ENCODE results near the gene PLEKHG5.
"Not testable (repeated sequence)": the region's sequence is repeated elsewhere in the genome, so short reads cannot be mapped to it uniquely, and the experiment has no call there.

PLEKHG5 gene

DNA sequence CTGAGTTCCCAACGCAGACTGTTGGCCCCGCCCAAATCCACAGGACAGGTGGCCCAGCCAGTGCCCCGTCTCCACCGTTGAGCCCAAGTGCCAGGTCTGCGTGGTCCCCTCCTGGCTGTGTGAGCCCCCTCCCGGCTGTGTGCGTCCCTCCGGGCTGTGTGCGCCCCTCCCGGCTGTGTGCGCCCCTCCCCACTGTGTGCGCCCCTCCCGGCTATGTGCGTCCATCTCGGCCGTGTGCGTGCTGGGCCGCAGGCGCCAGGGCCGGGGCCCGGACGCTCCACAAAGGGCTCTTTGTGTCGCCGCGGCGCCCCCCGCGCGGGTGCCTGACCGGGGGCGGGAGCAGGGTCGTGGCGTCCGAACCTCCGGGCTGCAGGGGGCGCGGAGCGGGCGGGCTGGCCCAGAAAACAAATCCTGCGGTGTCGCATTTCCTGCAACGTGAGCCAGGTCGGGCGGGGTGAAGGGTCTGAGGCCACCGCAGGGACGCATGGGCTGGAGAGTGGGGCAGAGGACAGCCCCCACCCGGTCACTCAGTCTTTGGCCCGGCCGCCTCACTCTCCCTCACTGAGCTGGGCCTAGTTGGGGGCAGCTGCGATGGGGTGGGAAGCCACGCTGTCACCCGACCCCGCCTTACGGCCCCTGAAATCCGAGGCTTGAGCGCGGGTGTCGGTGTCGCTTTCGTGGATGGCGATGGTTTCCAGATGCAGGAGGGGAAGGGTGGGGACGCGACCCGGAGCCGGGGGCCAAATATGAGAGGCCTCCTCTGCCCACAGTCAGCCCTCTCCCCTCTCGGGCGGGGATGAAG, 44.2 kb downstream of the PLEKHG5 start:
- DNase-seq (ENCODE audit: low read depth in 1 of 2, low spot score in 1 of 2): no peak

GRCh38 chr1:6446665-6447015, 44.8 kb downstream of the PLEKHG5 start:
- DNase-seq (ENCODE audit: low read depth in 1 of 2, low spot score in 1 of 2): no peak

- not testable (repeated sequence) for DNase-seq (ENCODE audit: low read depth in 1 of 2, low spot score in 1 of 2)
Observed at GRCh38 chr1:6445929-6446328, 45.5 kb downstream of the PLEKHG5 start.

- DNase-seq (ENCODE audit: low read depth in 1 of 2, low spot score in 1 of 2): no peak
Observed at GRCh38 chr1:6445062-6445763, 46.3 kb downstream of the PLEKHG5 start.

DNA sequence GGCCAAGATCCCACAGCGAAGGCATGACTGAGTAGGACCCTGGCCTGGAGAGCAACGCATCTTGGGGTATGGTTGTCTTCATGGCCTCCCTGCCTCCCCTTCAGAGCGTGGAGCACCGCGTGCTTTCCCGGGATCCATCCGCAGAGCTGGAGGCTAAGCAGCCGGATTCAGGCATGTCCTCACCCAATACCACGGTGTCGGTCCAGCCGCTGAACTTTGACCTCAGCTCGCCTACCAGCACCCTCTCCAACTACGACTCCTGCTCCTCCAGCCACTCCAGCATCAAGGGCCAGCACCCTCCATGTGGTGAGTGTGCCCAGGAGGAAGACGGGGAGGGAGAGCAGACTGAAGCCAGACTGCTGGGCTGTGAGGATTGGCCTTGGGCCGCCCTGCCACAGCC, 47.1 kb downstream of the PLEKHG5 start:
- no peak for DNase-seq (ENCODE audit: low read depth in 1 of 2, low spot score in 1 of 2)

DNA sequence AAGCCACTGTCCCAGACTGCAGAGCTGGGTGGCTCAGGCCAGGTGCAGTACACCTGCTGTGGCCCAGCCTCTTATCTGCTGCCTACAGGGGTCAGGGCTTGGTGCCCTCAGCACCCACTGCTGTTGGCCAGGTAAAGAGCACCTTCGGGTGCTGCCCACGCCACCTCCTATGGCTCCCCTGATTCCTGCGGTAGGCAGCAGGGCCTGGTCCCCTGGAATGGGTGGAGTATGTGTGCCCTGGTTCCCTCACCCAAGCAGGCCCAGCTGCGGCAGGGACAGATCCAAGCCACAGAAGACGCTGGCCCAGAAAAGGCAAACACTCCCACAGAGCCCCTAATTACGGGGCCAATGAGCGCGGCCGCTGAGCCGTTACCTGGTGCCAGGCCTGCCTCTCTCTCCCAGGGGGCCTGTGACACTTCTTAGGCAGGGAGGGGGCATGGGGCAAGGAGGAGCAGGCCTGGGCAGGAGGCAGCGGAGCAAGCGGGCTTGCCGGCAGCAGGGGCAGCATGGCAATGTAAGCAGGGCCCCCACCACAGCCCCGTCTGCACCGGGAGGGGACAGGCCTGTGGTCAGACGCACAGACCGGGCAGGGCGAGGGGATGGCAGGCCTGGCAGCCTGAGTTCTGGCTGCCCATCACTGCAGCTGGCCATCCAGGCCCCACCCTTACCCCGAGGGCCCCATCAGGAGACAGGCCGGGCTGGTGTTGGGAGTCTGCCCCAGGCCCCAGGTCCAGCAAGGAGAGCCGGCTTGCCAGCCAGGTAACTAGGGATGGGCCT, 47.9 kb downstream of the PLEKHG5 start:
- no peak for DNase-seq (ENCODE audit: low read depth in 1 of 2, low spot score in 1 of 2)

DNA sequence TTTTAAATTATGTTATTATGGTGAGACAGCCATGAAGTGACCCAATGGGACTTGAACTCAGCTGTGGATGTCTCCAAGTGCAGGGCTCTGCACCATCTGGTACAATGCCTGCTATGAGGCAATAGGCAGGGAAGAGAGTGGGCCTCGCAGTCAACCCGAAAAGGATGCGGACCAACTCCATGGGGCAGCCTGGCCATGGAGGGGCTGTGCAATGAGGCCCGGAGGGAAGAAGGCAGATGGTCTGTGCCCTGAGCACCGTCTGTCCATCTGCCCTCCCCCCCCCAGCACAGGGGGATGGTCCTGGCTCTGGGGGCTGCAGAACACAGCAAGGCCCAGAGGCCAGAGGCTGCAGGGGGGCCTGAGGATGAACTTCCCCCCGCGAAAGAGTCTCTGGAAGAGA, 49.9 kb downstream of the PLEKHG5 start:
- no peak for DNase-seq (ENCODE audit: low read depth in 1 of 2, low spot score in 1 of 2)

- peak; percentile 51 to 65 for DNase-seq (ENCODE audit: low read depth in 1 of 2, low spot score in 1 of 2)
Observed at GRCh38 chr1:6440198-6441126, 51.0 kb downstream of the PLEKHG5 start.

DNA sequence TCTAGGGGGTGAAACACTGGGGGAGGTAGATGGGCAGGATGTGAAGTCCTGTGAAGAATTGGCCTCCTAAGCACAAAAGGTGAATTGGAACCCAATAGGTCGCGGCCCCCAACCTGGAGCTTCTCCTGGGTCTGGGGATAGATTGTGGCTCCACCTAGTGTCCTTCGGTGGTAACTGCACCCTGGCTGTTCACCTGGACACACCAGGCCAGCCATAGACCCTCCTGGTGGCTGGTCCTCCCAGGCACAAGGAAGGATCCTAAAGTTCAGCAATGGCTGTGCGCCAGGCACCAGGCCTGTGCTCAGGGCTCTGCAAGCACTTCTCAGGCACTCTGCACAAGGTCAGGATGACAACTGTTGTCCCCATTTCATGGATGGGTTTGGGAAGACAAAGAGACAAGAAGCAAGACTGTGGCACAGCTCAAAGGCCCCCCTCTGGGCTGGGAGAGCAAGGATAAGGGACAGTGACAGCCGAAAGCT, 53.4 kb downstream of the PLEKHG5 start:
- peak; percentile 53 to 59 for DNase-seq (ENCODE audit: low read depth in 1 of 2, low spot score in 1 of 2)

DNA sequence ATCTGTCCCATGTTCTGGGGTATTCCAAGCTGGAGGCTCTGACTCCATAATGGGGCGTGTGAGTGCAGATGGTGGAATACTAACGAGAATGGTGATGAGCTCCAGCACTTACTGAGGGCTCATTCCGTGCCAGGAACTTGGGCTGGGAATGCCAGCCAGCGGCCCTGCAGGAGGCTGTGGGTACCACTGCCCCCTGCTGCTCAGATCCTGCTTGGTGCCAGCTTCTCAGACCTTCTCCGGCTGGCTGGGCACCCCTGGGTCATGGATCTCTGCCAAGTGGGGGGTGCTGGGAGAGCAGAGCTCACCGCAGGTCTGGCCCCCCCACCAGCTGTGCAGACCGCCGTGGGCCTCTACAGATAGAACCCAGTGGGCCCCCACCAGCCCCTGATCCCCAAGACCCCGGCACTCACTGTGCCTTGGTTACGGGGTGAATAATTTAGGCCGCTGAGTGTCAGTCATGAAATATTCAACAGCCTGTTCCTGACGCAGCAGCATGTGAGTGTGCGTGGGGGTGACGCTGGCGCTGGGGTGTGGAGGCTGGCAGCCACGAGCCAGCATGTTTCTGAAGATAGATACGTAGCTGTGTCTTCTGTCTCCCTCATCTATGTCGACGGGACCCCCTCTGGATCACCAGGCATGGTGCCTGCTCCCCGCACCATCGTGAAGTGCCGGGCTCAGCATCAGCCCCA, 54.3 kb downstream of the PLEKHG5 start:
- DNase-seq (ENCODE audit: low read depth in 1 of 2, low spot score in 1 of 2): not testable (repeated sequence)

DNA sequence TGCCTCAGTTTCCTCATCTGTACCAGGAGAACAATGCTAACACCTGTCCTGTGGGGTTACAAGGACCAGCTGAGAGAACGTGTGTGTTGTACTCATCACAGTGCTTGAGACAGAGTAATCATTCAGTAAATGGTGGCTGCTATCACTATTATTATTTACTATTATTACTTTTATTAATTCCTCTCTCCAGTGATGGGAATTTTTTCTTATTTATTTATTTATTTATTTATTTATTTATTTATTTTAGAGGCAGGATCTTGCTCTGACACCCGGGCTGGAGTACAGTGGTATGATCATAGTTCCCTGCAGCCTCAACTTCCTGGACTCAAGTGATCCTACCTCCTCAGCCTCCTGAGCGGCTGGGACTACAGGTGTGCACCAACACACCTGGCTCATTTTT, 55.2 kb downstream of the PLEKHG5 start:
- not testable (repeated sequence) for DNase-seq (ENCODE audit: low read depth in 1 of 2, low spot score in 1 of 2)

GRCh38 chr1:6435547-6435946, 55.9 kb downstream of the PLEKHG5 start:
- no peak for DNase-seq (ENCODE audit: low read depth in 1 of 2, low spot score in 1 of 2)

DNA sequence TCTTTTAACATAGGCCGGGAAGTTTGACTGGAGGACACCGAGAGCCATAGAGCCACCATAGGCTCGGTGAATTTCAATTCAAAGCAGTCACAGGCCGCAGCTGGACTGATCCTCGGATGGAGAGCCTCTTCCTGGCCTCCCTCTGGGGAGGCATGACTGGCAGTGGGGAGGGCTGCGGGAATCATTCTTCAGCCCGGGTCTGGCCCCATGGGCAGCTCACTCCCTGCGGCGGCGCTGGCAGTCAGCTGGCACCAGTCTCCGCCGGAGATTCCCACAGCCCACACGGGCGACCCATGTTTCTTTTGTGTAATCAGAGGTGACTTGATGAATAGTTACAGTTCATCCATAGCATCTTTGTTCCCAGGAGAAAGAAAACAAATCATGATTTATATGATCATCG, 56.3 kb downstream of the PLEKHG5 start:
- no peak for DNase-seq (ENCODE audit: low read depth in 1 of 2, low spot score in 1 of 2)

GRCh38 chr1:6434186-6434585, 57.3 kb downstream of the PLEKHG5 start:
- no peak for DNase-seq (ENCODE audit: low read depth in 1 of 2, low spot score in 1 of 2)

- not testable (repeated sequence) for DNase-seq (ENCODE audit: low read depth in 1 of 2, low spot score in 1 of 2)
Observed at GRCh38 chr1:6431645-6432579, 59.6 kb downstream of the PLEKHG5 start.

DNA sequence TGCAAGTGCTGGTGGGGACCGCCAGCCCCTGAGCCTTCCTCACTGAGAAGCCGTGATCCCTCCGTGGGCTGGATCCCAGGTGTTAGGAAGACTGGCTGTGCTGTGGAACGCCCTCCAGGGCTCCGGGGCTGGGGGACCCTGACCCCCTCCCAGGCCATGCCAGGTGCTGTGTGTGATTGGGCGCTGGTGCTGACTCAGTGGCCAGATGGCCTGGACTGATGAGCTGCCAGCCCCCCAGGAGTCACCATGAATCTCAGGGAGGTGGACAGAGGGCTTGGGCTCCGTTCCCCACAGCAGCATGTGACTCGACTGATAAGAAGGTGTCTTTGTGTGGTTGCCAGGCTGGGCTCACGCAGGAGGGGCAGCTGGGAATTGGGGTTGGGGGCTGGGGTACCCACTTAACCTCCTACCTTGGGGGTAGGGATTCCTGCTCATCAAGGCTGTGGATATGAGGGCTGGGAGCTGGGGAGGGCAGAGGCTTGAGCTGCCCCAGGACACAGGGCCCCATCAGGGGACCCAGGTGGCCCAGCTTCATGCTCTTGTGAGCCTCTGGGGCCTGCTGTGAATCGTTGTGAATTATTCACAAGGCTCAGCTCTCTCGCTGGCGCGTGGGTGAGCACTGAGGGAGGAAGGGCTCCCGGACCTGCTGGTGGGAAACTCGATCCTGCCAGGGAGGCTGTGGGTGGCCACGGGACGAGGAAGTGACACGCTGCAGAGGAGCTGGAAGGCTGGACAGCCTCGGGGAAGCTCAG, 61.6 kb downstream of the PLEKHG5 start:
- not testable (repeated sequence) for DNase-seq (ENCODE audit: low read depth in 1 of 2, low spot score in 1 of 2)

DNA sequence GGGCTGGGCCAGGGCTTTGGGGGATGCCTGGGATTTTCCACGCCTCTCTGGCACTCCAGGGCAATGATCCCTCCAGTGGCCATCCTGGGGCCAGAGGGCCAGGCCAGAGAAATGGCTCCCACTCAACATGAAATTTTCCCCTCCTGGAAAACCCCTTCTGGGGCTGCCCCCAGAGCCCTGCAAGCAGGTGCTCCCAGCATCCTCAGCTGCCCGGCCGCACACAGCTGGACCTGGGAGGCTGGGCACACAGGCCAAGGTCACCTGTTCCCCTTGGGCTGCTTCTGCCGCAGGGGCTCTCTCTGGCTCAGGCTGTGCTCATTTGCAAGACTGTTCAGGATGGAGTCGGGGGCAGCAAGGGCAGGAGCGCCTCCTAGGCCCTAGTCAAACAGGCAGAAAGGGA, 63.0 kb downstream of the PLEKHG5 start:
- DNase-seq (ENCODE audit: low read depth in 1 of 2, low spot score in 1 of 2): not testable (repeated sequence)

All from activated T-helper 1 cell treated with anti-CD3 and anti-CD28 coated beads, Interleukin-2, amount 50 U/mL, for 16 hours (primary cell).